ENCODE measurements around the gene PSMG3. TPM values are rescaled to one million over a fixed set of nuclear protein-coding genes. Genes with fewer than 3 reads are reported as not detected.

The PSMG3 gene
- total RNA-seq, 1 donor from 2014 or later, result 56.6 TPM

DNA sequence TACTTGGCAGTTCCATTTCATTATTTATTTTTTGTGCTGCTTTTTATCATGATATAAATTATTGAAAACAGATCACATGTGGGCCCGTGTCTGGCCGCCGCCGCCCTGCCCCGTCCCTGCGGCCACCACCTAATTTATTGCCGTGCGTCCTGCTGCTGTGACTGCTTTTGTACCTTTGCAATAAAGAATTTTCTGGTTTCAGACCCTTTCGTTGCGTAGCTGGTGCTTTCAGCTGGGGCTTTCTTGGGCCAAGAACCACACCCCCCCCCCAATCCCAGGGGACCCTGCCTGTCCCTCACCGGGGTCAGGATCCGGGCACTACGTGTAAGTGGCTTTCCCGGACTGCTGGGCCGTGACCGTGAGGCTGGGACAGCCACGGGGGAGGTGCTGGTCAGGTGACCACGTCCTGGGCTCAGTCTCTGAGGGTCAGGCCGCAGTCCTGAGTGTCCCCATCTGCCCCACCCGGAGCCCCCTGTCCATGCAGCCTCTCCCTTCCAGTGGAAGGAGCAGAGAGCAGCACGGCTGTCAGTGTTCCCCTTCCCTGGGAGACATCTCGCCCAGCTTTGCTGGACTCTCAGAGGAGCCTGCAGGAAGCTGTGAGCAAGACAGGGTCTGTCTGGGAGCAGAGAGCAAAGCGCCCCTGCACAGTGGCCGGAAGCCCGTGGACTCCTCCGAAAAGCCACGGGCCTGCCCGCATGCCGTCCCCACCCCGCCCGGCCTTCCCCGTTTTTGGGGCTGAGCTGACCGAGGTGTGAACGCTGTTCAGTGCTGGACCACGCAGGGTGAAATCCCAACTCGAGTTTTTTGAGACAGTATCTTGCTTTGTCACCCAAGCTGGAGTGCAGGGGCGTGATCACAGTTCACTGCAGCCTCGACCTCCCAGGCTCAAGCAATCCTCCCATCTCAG is 26.7 kb downstream of the PSMG3 start:
- H3K27ac Mint-ChIP-seq (ENCODE audit: unreplicated experiment), result no peak overlapping the region
- DNase-seq, result peak; percentile 72
- H3K4me1 Mint-ChIP-seq (ENCODE audit: low read depth, unreplicated experiment), result peaks cover 6% of the 10 kb centered on the region

GRCh38 chr7:1542329-1542728 is 27.5 kb downstream of the PSMG3 start:
- Mint-ChIP-seq H3K27me3 (ENCODE audit: unreplicated experiment) (no peaks in the 10 kb centered on the region), H3K9me3 (ENCODE audit: unreplicated experiment) (peaks cover 5% of the 10 kb centered on the region), H3K27ac (ENCODE audit: unreplicated experiment) (no peak overlapping the region), H3K36me3 (ENCODE audit: unreplicated experiment) (no peaks in the 10 kb centered on the region), H3K4me3 (ENCODE audit: unreplicated experiment) (no peak overlapping the region), H3K4me1 (ENCODE audit: low read depth, unreplicated experiment) (peaks cover 9% of the 10 kb centered on the region)
- TF ChIP-seq, protein P1, sequence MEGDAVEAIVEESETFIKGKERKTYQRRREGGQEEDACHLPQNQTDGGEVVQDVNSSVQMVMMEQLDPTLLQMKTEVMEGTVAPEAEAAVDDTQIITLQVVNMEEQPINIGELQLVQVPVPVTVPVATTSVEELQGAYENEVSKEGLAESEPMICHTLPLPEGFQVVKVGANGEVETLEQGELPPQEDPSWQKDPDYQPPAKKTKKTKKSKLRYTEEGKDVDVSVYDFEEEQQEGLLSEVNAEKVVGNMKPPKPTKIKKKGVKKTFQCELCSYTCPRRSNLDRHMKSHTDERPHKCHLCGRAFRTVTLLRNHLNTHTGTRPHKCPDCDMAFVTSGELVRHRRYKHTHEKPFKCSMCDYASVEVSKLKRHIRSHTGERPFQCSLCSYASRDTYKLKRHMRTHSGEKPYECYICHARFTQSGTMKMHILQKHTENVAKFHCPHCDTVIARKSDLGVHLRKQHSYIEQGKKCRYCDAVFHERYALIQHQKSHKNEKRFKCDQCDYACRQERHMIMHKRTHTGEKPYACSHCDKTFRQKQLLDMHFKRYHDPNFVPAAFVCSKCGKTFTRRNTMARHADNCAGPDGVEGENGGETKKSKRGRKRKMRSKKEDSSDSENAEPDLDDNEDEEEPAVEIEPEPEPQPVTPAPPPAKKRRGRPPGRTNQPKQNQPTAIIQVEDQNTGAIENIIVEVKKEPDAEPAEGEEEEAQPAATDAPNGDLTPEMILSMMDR (IDR thresholded peaks at IDR 0.05; ENCODE audit: partially characterized antibody, unreplicated experiment), result no peak
- DNase-seq, result no peak

More for the DNA sequence above, 26.7 kb downstream of the PSMG3 start:
- Mint-ChIP-seq H3K27me3 (ENCODE audit: unreplicated experiment) (no peaks in the 10 kb centered on the region), H3K4me3 (ENCODE audit: unreplicated experiment) (peak overlapping the region; percentile 6), H3K36me3 (ENCODE audit: unreplicated experiment) (no peaks in the 10 kb centered on the region), H3K9me3 (ENCODE audit: unreplicated experiment) (peaks cover 3% of the 10 kb centered on the region)
- TF ChIP-seq, protein P1 (IDR thresholded peaks at IDR 0.05; ENCODE audit: partially characterized antibody, unreplicated experiment), result no peak

GRCh38 chr7:1541431-1542162 is 28.2 kb downstream of the PSMG3 start:
- Mint-ChIP-seq H3K27ac (ENCODE audit: unreplicated experiment) (no peak overlapping the region), H3K36me3 (ENCODE audit: unreplicated experiment) (no peaks in the 10 kb centered on the region), H3K4me1 (ENCODE audit: low read depth, unreplicated experiment) (peaks cover 9% of the 10 kb centered on the region), H3K9me3 (ENCODE audit: unreplicated experiment) (peaks cover 5% of the 10 kb centered on the region), H3K4me3 (ENCODE audit: unreplicated experiment) (no peak overlapping the region), H3K27me3 (ENCODE audit: unreplicated experiment) (no peaks in the 10 kb centered on the region)
- TF ChIP-seq, protein P1 (IDR thresholded peaks at IDR 0.05; ENCODE audit: partially characterized antibody, unreplicated experiment), result no peak
- DNase-seq, result no peak

DNA sequence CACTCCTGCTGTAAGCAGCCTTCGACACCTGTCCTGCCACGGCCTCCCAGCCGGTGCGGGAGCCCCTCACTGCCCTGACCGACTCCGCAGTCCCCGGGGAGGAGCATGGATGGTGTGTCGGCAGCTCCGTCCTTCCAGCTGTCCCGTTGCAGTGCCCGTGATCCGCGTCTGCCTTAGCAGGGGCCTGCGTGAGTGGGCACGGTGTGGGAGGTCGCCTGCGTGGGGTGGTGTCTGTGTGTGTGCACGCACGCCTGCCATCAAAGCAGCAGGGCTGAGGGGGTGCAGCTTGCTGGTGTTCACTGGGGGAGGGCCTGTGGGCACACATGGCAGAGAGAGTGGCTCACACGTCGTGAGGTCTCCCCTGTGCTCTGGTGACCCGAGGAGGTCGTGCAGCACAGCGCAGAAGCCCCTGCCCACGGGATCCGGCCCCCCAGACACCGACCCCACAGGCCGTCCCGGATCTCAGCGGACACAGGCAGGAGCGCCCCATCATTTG is 29.0 kb downstream of the PSMG3 start:
- Mint-ChIP-seq H3K36me3 (ENCODE audit: unreplicated experiment) (no peaks in the 10 kb centered on the region), H3K27me3 (ENCODE audit: unreplicated experiment) (no peaks in the 10 kb centered on the region), H3K4me3 (ENCODE audit: unreplicated experiment) (no peak overlapping the region), H3K27ac (ENCODE audit: unreplicated experiment) (no peak overlapping the region), H3K9me3 (ENCODE audit: unreplicated experiment) (peaks cover 5% of the 10 kb centered on the region), H3K4me1 (ENCODE audit: low read depth, unreplicated experiment) (peaks cover 10% of the 10 kb centered on the region)
- TF ChIP-seq, protein P1 (IDR thresholded peaks at IDR 0.05; ENCODE audit: partially characterized antibody, unreplicated experiment), result no peak
- peak; percentile 36 for DNase-seq
